Measurements from ENCODE around the gene MDH1B. TPM values are rescaled to one million over a fixed set of nuclear protein-coding genes. Genes with fewer than 3 reads are reported as not detected.
"Not testable (repeated sequence)": the region's sequence is repeated elsewhere in the genome, so short reads cannot be mapped to it uniquely, and the experiment has no call there.

MDH1B gene
- polyA plus RNA-seq, 4 donors = 11.0 to 17.1 (median 13.6) TPM

- no peak for DNase-seq (ENCODE audit: low read depth in 4 of 4, low spot score in 2 of 4)
Measured at GRCh38 chr2:206774871-206775270, 9.7 kb upstream of the MDH1B start.

GRCh38 chr2:206766057-206766930, 1.2 kb upstream of the MDH1B start:
- no peak for DNase-seq (ENCODE audit: low read depth in 4 of 4, low spot score in 2 of 4)

- no peak for DNase-seq (ENCODE audit: low read depth in 4 of 4, low spot score in 2 of 4)
Measured at GRCh38 chr2:206764673-206765241, 371 bp downstream of the MDH1B start.

DNA sequence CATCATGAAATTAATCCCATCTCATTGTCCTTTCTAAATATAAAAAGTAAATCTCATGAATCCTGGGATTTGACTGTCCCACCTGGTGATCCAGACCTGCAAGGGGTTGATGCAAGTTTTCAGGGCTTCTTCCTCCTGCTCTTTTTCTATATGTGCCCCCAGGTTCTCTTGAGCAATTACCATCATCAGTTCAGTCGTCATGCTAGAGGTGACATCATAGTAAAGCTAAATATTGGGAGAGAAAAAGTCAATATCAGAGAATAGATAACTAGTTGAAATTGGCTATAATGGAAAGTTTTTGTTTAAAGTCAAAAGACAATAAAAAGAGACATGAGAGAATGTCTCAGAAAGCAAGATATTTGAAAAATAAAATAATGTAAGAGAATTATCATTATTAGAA, 8.3 kb downstream of the MDH1B start:
- DNase-seq (ENCODE audit: low read depth in 4 of 4, low spot score in 2 of 4) = no peak

DNA sequence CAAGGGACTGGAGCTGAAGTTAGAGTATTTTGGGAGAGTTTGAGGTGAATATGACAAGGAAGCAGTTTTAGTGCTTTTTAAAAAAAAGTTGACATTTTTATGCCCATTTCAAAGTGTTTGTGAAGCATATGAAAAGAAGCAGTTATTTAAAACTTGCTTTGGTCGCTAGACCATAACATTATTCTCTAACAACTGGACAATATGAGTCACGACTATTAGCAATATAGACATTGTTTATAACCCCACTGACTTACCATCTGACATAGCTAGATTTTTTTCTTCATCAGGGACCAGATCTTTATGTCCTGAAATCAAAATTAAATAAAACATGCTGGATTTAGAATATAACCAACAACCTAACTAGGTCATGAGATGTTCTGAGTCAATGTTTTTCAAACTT, 24.3 kb downstream of the MDH1B start:
- DNase-seq (ENCODE audit: low read depth in 4 of 4, low spot score in 2 of 4) = no peak

GRCh38 chr2:206739271-206739670, 25.9 kb downstream of the MDH1B start:
- peak in 1 of 4 donors; percentile 15 for DNase-seq (ENCODE audit: low read depth in 4 of 4, low spot score in 2 of 4)

DNA sequence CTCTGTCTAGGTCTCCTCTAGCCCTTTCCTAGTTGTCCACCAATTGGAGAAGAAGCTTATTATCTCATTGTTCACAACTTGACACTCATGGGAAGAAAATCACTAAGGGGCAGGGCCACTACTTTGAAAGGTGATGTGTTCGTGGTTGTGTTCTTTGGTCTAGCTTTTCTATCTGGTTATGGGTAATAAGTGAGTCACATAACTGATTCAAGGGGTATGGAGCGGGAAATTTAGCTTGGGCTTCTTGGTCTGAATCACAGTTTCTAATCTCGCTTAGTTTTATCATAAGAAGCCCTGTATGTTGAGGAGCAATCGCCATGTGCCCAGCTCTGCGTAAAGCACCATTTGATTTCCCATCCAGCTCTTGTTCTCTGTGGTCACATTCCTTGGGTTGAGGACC, 28.2 kb downstream of the MDH1B start:
- no peak for DNase-seq (ENCODE audit: low read depth in 4 of 4, low spot score in 2 of 4)

DNA sequence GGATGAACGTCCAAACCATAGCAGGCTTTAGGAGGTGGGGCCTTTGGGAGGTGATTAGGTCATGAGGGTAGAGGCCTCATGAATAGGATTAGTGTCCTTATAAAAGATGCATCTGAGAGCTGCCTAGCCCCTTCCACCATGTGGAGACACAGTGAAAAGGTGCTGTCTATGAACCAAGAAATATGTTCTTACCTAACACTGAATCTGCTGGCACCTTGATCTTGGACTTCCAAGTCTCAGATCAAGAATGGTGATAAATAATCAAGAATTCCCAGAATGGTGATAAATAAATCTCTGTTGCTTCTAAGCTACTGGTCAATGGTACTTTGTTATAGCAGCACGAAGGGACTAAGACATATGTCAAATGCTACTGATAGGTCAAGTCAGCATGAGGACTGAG, 31.8 kb downstream of the MDH1B start:
- DNase-seq (ENCODE audit: low read depth in 4 of 4, low spot score in 2 of 4) = no peak

DNA sequence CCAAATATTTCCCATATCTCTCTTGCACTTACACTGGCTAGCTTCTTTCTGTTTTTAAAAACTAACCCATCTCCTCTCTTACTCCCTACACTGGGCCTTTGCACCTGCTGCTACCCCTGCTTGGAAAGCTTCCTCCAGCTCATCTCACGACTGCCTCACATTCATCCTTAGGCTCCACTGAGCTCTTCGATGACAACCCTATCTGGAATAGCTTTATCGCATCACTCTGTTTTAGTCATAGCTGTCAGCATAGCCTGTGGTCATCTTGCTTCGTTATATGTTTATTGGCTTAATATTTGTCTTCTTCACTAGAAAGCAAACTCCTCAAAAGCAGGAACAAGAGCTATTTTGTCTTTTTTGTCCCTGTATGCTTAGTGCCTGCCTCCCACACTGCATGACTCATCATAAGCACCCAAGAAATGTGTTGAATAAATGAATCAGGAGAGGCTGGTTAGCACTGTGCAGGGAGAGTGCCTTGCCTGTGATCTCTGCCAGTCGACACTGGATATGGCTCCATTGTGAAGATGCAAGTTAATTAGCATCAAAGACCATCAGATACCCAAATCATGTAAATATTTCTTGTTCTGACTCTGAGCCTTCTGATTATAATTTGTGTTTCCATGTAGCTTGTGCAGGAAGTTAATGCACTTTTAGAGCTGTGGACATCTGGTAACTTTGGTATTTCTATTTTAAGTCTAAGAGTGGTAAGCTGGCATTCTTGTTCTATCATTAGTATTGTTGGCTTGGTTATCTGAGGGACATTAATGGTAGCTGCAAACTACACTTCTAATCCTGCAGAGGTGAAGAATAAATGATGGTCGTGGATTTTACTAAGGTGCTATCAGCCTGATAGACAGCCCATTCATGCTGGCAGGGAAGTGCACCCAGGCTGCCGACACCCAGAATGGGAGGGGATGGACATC, 36.6 kb downstream of the MDH1B start:
- no peak for DNase-seq (ENCODE audit: low read depth in 4 of 4, low spot score in 2 of 4)

- no peak for DNase-seq (ENCODE audit: low read depth in 4 of 4, low spot score in 2 of 4)
Measured at GRCh38 chr2:206727287-206727686, 37.8 kb downstream of the MDH1B start.

DNA sequence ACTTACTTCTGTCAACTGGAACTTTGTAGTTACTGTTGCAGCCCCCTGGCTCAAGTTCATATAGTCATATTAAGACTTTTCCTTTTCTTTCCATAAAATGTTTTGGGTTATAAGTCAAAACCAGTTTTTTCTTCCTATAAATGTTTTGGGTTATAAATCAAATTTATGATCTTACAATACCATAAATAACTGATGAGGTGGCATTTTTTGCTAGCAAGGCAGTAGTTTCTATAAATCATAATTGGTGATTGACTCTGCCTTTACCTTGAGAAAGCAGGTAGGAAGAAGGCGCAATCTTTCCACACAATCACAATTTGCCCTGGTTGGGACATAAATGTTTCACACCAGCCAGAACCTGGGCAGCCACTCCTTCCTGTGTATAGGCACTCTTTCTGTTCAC, 41.8 kb downstream of the MDH1B start:
- DNase-seq (ENCODE audit: low read depth in 4 of 4, low spot score in 2 of 4) = no peak

DNA sequence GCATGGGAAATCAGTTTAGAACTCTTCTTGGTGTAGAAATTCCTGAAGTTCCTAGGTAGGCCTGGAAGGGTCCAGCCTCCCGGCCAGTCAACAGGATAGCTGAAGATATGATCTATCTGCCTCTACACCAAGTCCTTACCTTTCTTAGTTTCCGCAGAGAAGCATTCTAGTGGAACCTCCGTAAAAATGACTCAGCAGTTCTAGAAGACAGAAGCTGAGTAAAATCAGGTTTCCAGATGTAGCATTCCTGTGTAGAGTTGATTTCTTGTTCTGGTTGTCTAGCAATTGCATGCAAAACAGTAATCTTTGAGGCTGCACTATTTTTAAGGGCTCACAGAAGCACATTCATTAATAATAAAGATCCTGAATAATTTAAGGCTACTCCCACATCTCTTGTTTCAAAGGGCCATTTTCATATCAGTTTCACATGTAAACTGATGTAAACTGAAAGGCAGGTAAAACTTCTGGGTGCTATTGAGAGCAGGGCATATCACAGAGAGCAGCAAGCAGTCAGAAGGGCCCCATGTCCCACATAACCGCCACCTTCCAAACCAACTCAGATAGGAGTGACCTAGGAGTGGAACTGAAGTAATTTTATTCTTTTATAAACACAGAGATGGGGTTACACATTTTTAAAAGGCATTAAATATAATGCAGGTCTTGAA, 43.7 kb downstream of the MDH1B start:
- no peak for DNase-seq (ENCODE audit: low read depth in 4 of 4, low spot score in 2 of 4)

- no peak for DNase-seq (ENCODE audit: low read depth in 4 of 4, low spot score in 2 of 4)
Measured at GRCh38 chr2:206718296-206718695, 46.8 kb downstream of the MDH1B start, which contains the start of gene DYTN. Gene DYTN (minus strand): TSS chr2:206718396. CDS start chr2:206718279, 117 bp downstream.

DNA sequence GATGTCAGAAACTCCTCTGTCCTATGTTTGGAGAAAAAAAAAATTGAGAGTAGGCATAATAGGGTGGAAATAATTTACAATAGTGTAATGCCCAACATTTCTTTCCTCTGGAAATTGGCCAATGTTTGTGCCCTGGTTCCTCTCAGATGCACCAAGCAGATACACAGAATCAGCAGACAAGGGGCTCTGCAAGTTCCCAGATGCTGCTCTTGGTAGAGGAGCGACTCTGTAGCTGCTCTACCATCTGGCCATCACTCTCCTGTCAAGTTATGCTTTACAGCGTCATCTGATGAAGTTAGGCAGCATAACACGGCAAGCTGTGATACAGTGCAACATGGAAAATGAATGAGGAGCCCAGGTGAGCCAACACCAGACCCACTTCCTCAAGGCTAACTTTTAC, 48.5 kb downstream of the MDH1B start:
- DNase-seq (ENCODE audit: low read depth in 4 of 4, low spot score in 2 of 4) = no peak

- DNase-seq (ENCODE audit: low read depth in 4 of 4, low spot score in 2 of 4) = not testable (repeated sequence)
Measured at GRCh38 chr2:206715183-206715582, 49.9 kb downstream of the MDH1B start.

- DNase-seq (ENCODE audit: low read depth in 4 of 4, low spot score in 2 of 4) = no peak
Measured at GRCh38 chr2:206713746-206714145, 51.4 kb downstream of the MDH1B start.

DNA sequence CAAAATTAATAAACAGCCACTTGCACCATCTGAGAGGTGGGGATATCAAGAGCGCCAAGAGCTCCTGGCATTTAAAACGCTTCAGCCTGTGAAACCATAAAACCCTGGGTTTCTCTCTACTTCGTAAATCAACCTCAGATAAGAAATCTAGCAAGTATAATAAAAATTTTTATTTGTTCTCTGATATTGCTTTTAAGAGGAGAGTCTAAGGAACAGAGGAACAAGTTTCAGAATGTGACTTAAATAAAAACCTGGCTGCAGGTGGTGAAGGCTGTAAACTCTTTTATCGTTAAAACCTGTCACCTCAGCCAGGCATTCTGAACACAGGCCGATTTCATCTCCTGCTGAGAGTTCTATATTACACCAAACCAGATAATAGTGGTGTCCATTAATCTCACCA, 56.8 kb downstream of the MDH1B start:
- no peak for DNase-seq (ENCODE audit: low read depth in 4 of 4, low spot score in 2 of 4)

DNA sequence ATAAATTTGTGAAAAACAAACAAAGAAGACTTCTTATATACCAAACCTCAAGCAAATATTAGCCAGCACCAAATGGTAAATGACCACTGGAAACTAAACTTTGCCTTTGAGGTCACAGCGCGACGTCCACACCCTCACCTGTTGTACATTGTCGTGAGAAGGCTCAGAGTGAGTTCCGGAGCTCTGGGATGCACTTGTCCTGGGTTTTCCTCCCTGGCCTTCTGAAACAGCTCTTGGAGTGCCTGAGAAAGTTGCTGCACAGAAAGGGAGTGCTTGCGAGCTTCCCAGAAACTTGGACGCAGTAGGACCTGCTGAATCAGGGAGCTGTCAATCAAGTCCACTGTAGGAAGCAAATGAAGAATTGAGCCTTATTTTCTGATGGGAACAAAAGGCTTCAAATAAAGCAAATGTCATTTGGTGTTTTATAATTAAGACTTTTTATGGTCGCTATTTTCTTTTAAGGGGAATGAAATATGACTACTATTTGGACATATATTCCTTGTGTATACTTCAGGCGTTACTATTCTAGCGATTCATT, 57.9 kb downstream of the MDH1B start:
- DNase-seq (ENCODE audit: low read depth in 4 of 4, low spot score in 2 of 4) = no peak

DNA sequence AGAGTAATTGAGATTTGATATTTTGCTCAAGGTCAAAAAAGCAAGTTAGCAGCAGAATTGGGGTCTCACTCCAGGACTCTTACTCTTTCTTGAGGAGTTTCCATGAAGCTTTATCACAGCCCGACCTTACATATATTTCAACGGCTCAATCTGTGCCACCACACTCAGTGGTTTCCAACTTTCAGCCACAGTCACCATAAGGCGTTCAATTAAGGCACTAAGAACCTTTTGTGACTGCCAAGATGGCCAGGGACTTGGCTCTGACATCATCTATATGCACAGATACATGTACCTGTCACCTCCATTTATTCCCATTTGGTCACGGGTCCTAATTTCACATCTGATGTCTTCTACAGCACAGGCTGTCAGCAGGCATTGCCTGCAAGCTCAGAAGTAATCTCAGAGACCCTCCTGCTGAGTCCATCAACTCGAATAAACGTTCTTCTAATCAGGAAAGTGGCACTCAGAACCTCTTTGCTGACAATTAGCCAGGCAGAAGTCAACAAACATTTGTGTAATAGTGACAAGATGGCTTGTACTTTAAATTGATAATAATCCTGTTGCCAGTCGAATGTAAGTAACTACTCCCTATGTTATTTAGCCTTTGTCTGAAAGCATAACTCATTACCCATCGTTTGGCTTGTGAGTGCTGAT, 63.0 kb downstream of the MDH1B start:
- DNase-seq (ENCODE audit: low read depth in 4 of 4, low spot score in 2 of 4) = no peak

DNA sequence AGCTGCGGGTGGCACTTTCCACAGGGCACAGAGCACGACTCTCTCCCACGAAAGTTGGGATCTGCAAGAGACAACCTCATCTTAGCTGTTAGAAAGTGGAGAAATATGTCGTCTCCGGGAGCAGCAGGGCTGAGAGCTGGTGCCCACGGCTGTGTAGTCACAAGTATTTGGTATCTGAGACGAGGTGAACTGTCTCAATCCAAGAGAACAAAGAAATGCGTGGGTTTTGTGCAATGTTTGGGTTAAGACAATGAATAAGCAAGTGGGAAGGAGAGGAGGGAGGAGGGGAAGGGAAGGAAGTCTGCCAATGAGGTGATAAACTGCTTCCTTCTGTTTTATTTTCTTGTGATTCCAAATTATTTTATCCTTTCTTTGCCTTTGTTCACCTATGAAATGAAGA, 65.0 kb downstream of the MDH1B start:
- DNase-seq (ENCODE audit: low read depth in 4 of 4, low spot score in 2 of 4) = no peak
